Gastroesophageal sphincter (tissue), 3 donors: ENCODE results near the gene NEK4.

Source experiments
- CTCF ChIP-seq, 4 experiments: fragments of 200-600 bp in 2 of 4; fragments of 450-650 bp in 2 of 4; sonication (generic) in 1 of 4; IDR thresholded peaks; one replicate each; pipeline ENCODE4 v1.5.1; 2017 to 2019; ENCODE audit warnings: antibody characterized with exemption in 4 of 4, mild to moderate bottlenecking in 2 of 4, moderate library complexity in 2 of 4
- EP300 ChIP-seq: sonication (generic); formaldehyde crosslinking; IDR thresholded peaks from one replicate; pipeline ENCODE4 v1.6.1; 2017; ENCODE audit warnings: antibody characterized with exemption, mild to moderate bottlenecking
- POLR2A ChIP-seq, 2 donors: fragments of 450-650 bp; IDR thresholded peaks; one replicate each; pipeline ENCODE4 v1.6.1; 2017; ENCODE audit warnings: antibody characterized with exemption in 2 of 2, mild to moderate bottlenecking in 2 of 2, moderate library complexity in 1 of 2
- POLR2AphosphoS5 ChIP-seq: sonication (generic); formaldehyde crosslinking; IDR thresholded peaks from one replicate; pipeline ENCODE4 v1.6.1; 2017; ENCODE audit warnings: antibody characterized with exemption

DNA sequence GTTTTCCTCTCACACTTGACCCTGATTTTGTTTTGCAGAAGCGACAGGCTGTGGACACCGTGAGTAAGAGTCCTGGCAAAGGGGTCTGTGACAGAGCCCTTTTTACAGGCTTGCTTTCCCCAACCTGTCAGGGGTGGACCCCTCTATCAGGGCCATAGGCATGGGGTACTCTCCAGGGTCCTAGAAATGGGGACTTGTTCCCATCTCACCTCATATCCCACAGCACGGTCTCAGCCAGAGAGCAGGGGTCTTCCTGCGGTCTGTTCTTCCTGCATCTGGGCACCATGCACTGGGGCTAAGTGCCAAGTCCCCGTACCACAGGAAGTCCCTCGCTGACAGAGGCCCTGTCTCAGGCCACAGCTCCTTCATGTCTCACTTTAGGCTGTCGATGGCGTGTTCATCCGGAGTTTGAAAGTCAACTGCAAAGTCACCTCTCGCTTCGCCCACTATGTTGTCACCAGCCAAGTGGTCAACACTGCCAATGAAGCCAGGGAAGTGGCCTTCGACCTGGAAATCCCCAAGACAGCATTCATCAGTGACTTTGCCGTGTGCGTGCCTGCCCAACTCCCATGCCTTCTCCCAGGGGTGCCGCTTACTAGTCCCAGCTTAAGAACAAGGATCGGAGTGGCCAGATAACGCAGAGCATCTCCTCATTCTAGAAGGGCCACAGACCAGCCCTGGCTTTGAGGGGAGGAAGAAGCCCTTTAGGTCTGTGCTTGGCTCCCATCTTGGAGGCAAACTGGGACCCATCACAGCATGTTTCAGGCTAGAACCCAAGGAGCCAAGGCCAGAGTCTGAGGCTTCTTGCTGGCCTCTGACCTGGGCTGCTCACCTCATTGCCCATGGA lies 7.4 kb upstream of the NEK4 start:
- TF ChIP-seq CTCF (IDR thresholded peaks at IDR 0.05) (no peak), POLR2AphosphoS5 (no peak), EP300 (no peak), POLR2A (IDR thresholded peaks at IDR 0.05) (no peak)
